Gastrocnemius medialis (tissue), 4 donors: ENCODE measurements around the gene FIP1L1.
"Not testable (repeated sequence)": the region's sequence is repeated elsewhere in the genome, so short reads cannot be mapped to it uniquely, and the experiment has no call there.

Source experiments
- POLR2A ChIP-seq, 2 donors: fragments of 450-650 bp; IDR thresholded peaks; one replicate each; pipeline ENCODE4 v1.6.1; 2017; ENCODE audit warnings: antibody characterized with exemption in 2 of 2, mild to moderate bottlenecking in 2 of 2, moderate library complexity in 2 of 2
- TF ChIP-seq, protein P1 (sequence below), 5 experiments: fragments of 450-650 bp in 3 of 5; fragments of 200-600 bp in 2 of 5; sonication (generic) in 2 of 5; IDR thresholded peaks in 4 of 5; conservative IDR thresholded peaks in 1 of 5; 1 replicate in 4 of 5; 2 replicates in 1 of 5; pipeline ENCODE4 v1.5.1; 2016 to 2019; ENCODE audit warnings: antibody characterized with exemption in 5 of 5, mild to moderate bottlenecking in 3 of 5, moderate library complexity in 3 of 5

DNA sequence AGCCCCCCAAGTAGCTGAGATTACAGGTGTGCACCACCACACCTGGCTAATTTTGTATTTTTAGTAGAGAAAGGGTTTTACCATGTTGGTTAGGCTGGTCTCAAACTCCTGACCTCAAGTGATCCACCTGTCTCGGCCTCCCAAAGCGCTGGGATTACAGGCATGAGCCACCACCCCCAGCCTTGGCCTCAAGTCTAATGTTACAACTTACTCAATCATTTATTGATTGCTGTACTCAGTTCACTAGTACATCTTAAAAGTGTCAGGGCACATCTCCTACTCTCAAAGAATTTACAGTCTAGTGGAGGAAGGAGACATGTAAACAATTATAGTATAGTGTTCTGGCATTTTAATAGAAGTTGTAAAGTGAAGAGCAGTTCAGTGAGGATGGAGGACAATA, 31.0 kb upstream of the FIP1L1 start:
- TF ChIP-seq POLR2A (IDR thresholded peaks at IDR 0.05) = not testable (repeated sequence)
- TF ChIP-seq, protein P1, sequence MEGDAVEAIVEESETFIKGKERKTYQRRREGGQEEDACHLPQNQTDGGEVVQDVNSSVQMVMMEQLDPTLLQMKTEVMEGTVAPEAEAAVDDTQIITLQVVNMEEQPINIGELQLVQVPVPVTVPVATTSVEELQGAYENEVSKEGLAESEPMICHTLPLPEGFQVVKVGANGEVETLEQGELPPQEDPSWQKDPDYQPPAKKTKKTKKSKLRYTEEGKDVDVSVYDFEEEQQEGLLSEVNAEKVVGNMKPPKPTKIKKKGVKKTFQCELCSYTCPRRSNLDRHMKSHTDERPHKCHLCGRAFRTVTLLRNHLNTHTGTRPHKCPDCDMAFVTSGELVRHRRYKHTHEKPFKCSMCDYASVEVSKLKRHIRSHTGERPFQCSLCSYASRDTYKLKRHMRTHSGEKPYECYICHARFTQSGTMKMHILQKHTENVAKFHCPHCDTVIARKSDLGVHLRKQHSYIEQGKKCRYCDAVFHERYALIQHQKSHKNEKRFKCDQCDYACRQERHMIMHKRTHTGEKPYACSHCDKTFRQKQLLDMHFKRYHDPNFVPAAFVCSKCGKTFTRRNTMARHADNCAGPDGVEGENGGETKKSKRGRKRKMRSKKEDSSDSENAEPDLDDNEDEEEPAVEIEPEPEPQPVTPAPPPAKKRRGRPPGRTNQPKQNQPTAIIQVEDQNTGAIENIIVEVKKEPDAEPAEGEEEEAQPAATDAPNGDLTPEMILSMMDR (IDR thresholded peaks at IDR 0.05 in 4 of 5, conservative IDR thresholded peaks at IDR 0.05 in 1 of 5) = not testable (repeated sequence)
